NCI-H2029 treated with DMSO at 0.1 percent for 48 hours (cell line): ENCODE data around the gene ABCD1.

Experiments used
- DNase-seq: peaks from one replicate; lab custom pipeline; 2025; lab: John Stamatoyannopoulos, UW

The ABCD1 gene

GRCh38 chrX:153762626-153763173 lies 38.0 kb downstream of the ABCD1 start:
- DNase-seq, result no peak

GRCh38 chrX:153763298-153763932 lies 38.8 kb downstream of the ABCD1 start:
- no peak for DNase-seq

GRCh38 chrX:153763989-153764755 lies 39.5 kb downstream of the ABCD1 start, which contains the start of gene PLXNB3:
PLXNB3 (plus strand) TSS chrX:153764249; CDS start chrX:153765536, 1,287 bp downstream.
- peak; percentile 40 for DNase-seq

DNA sequence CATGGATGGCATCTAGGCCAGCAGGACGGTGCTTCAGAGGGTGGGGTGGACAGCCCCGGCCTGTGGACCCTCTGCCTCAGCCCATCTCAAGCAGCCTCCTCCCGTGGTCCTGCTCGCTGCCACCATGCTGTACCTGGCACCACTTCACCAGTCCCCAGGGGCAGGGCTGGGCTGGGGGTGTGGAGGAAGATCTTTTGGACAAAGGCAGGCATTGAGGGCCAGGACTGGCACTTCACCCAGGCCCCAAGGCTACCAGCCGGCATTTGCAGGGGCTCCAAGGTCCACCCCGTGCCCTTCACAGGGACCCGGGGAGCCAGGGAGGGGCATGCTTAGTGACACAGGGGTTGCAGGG lies 40.1 kb downstream of the ABCD1 start:
- DNase-seq, result no peak

GRCh38 chrX:153765138-153766079 lies 40.8 kb downstream of the ABCD1 start:
- DNase-seq, result no peak

GRCh38 chrX:153766098-153766817 lies 41.6 kb downstream of the ABCD1 start:
- no peak for DNase-seq

- no peak for DNase-seq
Measured at GRCh38 chrX:153766871-153767673, 42.4 kb downstream of the ABCD1 start.

- no peak for DNase-seq
Measured at GRCh38 chrX:153767674-153768055, 43.0 kb downstream of the ABCD1 start.

DNA sequence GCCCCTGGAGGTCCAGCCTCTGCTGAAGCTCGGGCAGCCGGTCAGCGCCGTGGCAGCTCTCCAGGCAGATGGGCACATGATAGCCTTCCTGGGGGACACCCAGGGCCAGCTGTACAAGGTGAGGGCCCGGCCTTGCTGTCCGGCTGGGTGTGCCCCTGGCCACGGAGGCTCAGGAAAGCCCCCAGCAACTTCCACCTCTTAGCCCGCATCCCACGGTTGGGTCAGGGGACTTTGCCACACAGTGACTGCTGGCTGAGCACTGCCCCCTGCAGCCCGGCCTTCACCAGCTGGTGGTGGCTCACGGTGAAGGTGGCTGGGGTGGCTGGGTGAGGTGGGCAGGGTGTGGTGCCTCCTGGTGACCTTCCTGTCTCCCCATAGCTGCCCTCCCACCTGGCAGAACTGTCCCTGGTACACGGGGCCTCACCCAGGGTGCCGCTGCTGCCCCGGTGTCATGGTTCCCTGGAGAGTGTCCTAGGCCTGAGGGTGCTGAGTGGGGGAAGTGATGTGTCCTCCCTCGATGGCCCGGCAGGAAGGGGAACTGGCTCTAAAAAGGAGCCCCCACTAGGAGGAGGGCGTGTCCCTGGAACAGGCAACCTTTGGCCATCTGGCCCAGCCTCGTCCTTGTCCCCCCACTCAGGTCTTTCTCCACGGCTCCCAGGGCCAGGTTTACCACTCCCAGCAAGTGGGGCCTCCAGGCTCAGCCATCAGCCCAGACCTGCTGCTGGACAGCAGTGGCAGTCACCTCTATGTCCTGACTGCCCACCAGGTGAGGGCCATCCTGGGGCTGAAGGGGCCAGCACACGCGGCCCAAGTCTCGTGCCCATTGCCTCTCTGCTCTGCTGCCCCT lies 43.9 kb downstream of the ABCD1 start:
- DNase-seq, result no peak

DNA sequence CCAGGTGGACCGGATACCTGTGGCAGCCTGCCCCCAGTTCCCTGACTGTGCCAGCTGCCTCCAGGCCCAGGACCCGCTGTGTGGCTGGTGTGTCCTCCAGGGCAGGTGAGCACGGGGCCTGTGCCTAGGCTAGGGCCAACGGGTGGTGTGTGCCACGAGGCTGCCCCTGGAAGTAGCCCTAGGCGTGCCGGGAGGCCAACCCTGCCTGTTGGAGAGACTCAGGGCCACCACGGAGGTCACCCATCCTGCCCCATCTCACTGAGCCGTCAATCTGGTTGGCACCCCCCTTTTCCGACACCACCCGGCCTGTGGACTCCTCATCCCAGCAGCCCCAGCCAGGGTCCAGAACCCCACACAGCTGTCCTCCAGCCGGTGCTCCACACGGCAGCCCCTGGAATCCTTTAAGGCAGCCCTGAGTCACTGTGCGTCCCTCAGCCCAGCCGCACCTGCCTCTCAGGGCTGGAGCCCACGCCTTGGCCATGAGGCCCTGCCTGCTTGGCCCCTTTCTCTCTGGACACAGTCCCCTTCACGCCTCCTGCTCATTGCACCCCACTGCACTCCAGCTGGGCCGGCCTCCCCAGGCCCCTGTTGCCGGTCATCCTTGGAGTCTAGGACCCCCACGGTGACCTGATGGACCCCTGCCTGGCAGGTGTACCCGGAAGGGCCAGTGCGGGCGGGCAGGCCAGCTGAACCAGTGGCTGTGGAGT lies 44.7 kb downstream of the ABCD1 start:
- DNase-seq, result no peak

DNA sequence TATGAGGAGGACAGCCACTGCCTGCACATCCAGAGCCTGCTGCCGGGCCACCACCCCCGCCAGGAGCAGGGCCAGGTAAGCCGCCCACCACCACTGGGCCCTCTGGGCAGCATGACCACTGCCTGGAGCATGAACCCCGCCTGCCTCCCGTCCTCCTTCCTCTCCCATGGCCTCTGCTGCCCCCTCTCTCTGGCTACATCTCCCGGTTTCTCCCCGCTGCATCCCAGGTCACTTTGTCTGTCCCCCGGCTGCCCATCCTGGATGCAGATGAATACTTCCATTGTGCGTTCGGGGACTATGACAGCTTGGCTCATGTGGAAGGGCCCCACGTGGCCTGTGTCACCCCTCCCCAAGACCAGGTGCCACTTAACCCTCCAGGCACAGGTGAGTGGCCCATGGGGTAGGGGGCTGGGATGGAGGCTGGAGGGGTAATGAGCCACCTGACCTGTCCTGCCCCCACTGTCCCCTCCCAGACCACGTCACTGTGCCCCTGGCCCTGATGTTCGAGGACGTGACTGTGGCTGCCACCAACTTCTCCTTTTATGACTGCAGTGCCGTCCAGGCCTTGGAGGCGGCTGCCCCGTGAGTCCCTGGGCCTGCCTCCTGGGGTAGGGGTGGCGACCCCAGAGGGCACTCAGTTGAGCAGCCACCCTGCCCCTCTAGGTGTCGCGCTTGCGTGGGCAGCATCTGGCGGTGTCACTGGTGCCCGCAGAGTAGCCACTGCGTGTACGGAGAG lies 45.4 kb downstream of the ABCD1 start:
- no peak for DNase-seq

GRCh38 chrX:153770601-153771414 lies 46.2 kb downstream of the ABCD1 start:
- no peak for DNase-seq

GRCh38 chrX:153771415-153772315 lies 47.0 kb downstream of the ABCD1 start:
- DNase-seq, result no peak

DNA sequence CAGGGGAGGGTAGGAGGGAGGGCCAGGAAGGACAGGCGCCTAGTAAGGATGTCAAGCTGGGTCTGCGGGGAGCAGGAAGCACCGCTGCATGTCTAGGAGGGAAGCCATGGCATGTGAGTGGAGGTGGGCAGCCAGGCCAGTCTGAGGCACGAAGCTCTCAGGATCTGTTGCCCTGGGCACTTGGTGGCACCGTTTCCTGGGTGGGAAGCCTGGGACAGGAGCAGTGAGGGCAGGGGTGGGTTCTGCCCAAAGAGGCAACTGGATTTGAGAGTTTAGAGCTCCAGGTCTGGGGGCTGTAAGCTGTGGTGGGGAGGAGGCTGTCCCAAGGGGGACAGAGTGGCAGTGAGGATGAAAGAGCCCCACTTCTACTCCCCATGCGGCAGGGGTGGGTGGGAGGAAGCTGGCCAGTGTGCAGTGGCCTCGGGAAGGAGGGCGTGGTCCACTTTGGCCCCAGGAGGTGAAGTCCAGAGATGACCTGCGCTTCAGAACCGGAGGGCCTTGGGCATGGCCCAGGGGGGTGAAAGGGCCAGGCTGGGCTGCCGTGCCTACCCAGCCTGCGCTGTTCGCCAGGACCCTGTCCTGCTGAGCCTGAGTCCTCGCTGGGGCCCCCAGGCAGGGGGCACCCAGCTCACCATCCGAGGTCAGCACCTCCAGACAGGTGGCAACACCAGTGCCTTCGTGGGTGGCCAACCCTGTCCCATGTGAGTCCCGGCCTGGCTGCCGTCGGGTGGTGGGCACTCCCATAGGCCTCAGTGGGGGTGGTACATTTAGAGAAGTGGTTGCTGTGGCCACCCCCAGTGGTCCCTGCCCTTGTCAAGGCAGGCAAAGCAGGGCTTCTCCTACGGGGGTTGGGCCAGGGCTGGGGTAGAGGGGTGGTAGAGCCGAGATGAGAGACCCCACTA lies 47.9 kb downstream of the ABCD1 start:
- DNase-seq, result no peak

DNA sequence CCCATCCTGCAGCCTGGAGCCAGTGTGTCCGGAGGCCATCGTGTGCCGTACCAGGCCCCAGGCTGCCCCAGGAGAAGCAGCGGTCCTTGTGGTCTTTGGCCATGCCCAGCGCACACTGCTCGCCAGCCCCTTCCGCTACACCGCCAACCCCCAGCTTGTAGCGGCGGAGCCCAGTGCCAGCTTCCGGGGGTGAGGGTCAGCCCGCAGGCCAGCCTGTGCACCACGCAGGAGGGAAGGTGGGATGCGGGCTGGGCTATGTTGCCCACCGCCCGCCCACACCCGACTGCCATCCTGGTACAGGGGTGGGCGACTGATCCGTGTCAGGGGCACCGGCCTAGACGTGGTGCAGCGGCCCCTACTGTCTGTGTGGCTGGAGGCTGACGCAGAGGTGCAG lies 48.6 kb downstream of the ABCD1 start:
- no peak for DNase-seq
